Diencephalon (tissue), 1 donor: Measurements from ENCODE around the gene TOGARAM1. TPM values are rescaled to one million over a fixed set of nuclear protein-coding genes. Genes with fewer than 3 reads are reported as not detected.

Source experiments
- small RNA-seq: library from RNA; depleted of rRNA; stranded (forward); fragments of <200 nt; gene quantifications from one replicate; pipeline ENCODE3, GENCODE V24; 2014
- total RNA-seq: library from RNA; depleted of rRNA; stranded (reverse); fragments of >200 nt; gene quantifications from one replicate; pipeline ENCODE4 v1.2.3, GENCODE V29; 2014

Gene TOGARAM1, protein sequence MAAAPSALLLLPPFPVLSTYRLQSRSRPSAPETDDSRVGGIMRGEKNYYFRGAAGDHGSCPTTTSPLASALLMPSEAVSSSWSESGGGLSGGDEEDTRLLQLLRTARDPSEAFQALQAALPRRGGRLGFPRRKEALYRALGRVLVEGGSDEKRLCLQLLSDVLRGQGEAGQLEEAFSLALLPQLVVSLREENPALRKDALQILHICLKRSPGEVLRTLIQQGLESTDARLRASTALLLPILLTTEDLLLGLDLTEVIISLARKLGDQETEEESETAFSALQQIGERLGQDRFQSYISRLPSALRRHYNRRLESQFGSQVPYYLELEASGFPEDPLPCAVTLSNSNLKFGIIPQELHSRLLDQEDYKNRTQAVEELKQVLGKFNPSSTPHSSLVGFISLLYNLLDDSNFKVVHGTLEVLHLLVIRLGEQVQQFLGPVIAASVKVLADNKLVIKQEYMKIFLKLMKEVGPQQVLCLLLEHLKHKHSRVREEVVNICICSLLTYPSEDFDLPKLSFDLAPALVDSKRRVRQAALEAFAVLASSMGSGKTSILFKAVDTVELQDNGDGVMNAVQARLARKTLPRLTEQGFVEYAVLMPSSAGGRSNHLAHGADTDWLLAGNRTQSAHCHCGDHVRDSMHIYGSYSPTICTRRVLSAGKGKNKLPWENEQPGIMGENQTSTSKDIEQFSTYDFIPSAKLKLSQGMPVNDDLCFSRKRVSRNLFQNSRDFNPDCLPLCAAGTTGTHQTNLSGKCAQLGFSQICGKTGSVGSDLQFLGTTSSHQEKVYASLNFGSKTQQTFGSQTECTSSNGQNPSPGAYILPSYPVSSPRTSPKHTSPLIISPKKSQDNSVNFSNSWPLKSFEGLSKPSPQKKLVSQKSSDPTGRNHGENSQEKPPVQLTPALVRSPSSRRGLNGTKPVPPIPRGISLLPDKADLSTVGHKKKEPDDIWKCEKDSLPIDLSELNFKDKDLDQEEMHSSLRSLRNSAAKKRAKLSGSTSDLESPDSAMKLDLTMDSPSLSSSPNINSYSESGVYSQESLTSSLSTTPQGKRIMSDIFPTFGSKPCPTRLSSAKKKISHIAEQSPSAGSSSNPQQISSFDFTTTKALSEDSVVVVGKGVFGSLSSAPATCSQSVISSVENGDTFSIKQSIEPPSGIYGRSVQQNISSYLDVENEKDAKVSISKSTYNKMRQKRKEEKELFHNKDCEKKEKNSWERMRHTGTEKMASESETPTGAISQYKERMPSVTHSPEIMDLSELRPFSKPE (N-terminal part only)
- total RNA-seq: 71.3 TPM

DNA sequence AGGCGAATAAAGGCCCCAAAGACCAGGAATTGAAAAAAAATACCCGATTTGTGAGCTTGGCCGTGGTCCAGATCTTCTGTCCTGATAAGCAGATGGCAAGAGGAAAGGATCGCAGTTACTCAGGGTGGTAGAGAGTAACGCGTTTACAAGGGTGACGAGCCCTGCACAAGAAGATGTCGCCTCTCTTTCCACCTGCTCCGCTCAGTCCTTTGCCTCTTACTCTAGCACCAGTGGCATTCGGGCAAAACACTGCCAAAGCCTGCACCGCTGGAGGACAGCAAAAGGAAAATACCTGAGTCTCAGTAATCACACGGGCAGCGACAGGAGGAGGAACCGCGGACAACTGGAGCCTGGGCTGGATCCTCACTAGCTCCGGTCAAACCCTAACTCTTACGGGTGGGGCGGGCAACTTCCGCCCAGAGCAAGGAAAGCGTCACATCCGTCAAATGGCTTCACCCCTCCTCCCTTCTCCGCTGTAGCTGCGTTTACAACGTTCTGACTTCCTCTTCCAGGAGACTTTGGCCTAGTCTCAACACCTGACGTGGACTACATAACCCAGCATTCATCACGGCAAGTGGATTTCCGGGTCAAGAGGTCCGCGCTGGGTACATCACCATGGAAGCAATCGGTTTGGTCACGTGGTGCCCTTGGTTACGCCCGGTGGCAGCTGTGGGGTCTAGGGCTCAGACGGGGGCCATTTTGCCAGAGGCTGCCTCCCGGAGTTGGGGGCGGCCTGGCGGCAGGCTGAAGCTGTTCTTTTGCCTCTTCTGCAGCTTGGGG lies at the start of gene TOGARAM1, which contains the start of gene KLHL28:
Gene TOGARAM1 (plus strand): TSS at position 637 of the 780 bp plus-strand sequence. CDS start 232 bp downstream, outside the sequence.
Gene KLHL28 (minus strand): TSS at position 394 of the 780 bp plus-strand sequence. CDS start 16,019 bp downstream, outside the sequence.

DNA sequence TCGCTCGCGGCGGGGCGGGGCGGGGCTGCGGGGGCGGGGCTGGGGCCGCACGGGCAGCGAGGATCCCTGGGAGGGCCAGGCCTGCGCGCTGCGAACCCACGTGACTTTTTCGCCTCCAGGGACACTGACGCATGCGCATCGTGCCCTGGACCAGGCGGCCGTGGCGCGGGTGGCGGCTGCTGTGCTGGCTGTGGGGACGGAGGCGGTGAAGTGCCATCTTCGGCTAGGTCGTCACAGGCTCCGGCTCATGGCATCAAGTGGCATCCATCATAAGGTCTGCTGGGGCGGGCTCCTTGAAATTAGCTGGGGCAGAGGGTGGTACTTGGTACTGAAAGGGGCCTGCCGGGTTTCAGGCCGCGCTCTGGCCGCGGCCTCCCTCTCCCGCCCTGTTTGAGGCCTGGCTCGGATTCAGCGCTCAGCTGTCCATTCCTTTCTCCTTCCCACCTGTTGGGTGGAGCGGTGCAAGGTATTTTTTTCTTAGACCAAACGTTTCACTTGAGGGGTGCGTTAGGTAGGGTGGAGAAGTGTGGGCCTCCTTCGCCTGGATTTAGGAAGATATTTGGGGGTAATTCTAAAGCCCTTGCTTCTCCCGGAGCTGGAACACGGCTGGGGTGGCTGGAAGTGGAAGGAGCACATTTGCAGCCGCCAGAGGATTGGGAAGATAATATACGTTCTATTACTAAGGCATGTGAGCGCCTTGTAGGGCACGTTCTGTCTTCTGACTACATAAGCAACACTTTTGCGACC lies 122.2 kb downstream of the TOGARAM1 start, which contains the start of gene PRPF39:
Gene PRPF39 (plus strand): TSS at position 141 of the 747 bp plus-strand sequence. CDS start 11,124 bp downstream, outside the sequence.

Small RNAs within 50 kb of the gene (small RNA-seq; reads per million reads assigned to genes)
- gene RF00151: 0.13 reads per million
- gene SNORD127: 3,913 reads per million, percentile 100 among the genes with 10 or more reads in this experiment

Other genes with a start within 250 kb of the TOGARAM1 start
- gene KLHL28, start 243 bp upstream of the TOGARAM1 start, total RNA-seq: 43.1 TPM
- gene PRPF39, start 121.9 kb downstream of the TOGARAM1 start, total RNA-seq: 43.1 TPM
- 85.3 TPM for gene FKBP3, start 172.3 kb downstream of the TOGARAM1 start, total RNA-seq
- 13.8 TPM for gene FANCM, start 173.7 kb downstream of the TOGARAM1 start, total RNA-seq